A549 (cell line): ENCODE results near the gene RAI14.

Experiments
- BCL3 ChIP-seq: fragments of >200 bp; sonication (Bioruptor Twin); formaldehyde crosslinking; IDR thresholded peaks from 3 replicates; pipeline ENCODE4 v1.6.1; 2016
- CTCF ChIP-seq: fragments of >200 bp; sonication (Bioruptor Twin); formaldehyde crosslinking; IDR thresholded peaks from 3 replicates; pipeline ENCODE4 v1.5.1; 2016
- E2F6 ChIP-seq: IDR thresholded peaks from 2 replicates; pipeline ENCODE4 v1.6.1; 2012; ENCODE audit warnings: low read depth, borderline replicate concordance
- EP300 ChIP-seq, 2 experiments: fragments of >200 bp; sonication (Bioruptor Twin); formaldehyde crosslinking; IDR thresholded peaks; 2 replicates in 1 of 2; 3 replicates in 1 of 2; pipeline ENCODE4 v1.6.1; 2016 to 2017
- FOXS1 ChIP-seq: fragments of 250-450 bp; sonication (Bioruptor Pico); IDR thresholded peaks from 2 replicates; pipeline ENCODE4 v1.5.0; 2020; ENCODE audit warnings: mild to moderate bottlenecking, moderate library complexity
- MAX ChIP-seq: IDR thresholded peaks from 2 replicates; pipeline ENCODE4 v1.6.1; 2012
- MAZ ChIP-seq: fragments of 150-350 bp; IDR thresholded peaks from 2 replicates; pipeline ENCODE4 v1.6.1; 2014; ENCODE audit warnings: antibody characterized with exemption, low read depth, low read length, borderline replicate concordance
- NFE2L2 ChIP-seq: fragments of 150-350 bp; conservative IDR thresholded peaks from 2 replicates; pipeline ENCODE4 v1.6.1; 2014; ENCODE audit warnings: low read length
- POLR2A ChIP-seq: IDR thresholded peaks from 2 replicates; pipeline ENCODE4 v1.6.1; 2012; ENCODE audit warnings: mild to moderate bottlenecking, low read length
- POLR2AphosphoS2 ChIP-seq: conservative IDR thresholded peaks from 2 replicates; pipeline ENCODE4 v1.6.1; 2012; ENCODE audit warnings: low read length, improper control_type of control experiment, inconsistent platforms

- TF ChIP-seq CTCF (no peak), FOXS1 (CRISPR knock-in tag) (no peak), NFE2L2 (no peak), MAZ (no peak), EP300 (IDR thresholded peaks at IDR 0.05) (no peak), POLR2A (no peak), MAX (no peak), POLR2AphosphoS2 (no peak), BCL3 (no peak), E2F6 (no peak)
Measured at GRCh38 chr5:34622098-34622400, 34.1 kb upstream of the RAI14 start.
